CD4-positive, alpha-beta T cell (primary cell): ENCODE results near the gene GPR17. TPM values are rescaled to one million over a fixed set of nuclear protein-coding genes. Genes with fewer than 3 reads are reported as not detected.
A peak's percentile ranks its signal among the peaks of the same experiment; 100 is the strongest.

Experiments used
- ATAC-seq: fragments of 200-7000 bp; cut with Tn5 transposase; one replicate; pipeline ENCODE4 v1.10.0; 2022; ENCODE audit warnings: mild to moderate bottlenecking; ENCODE audit not compliant: poor library complexity
- CTCF ChIA-PET: fragments of 350-600 bp; sonication (Branson Sonifier 250); formaldehyde crosslinking; loops from one replicate; lab custom pipeline; 2021; ENCODE audit warnings: antibody characterized with exemption, inconsistent platforms; lab: Charles Lee
- POLR2A ChIA-PET: fragments of 350-600 bp; sonication (Branson Sonifier 250); formaldehyde crosslinking; loops from one replicate; lab custom pipeline; 2021; ENCODE audit warnings: antibody characterized with exemption, inconsistent platforms; lab: Charles Lee
- DNase-seq, 14 experiments: peaks; one replicate each; pipeline ENCODE4 v3.0.0-alpha.2; 2013 to 2020; ENCODE audit warnings: mixed read lengths in 2 of 14
- H3K27ac ChIP-seq, 2 donors: one replicate each; pipeline versions ENCODE4 v1.5.1 to v1.7.0; 2013; ENCODE audit warnings: low read length in 2 of 2, low read depth in 1 of 2, mild to moderate bottlenecking in 1 of 2
- H3K27me3 ChIP-seq, 2 experiments: 1 replicate in 1 of 2; 2 replicates in 1 of 2; pipeline versions ENCODE4 v1.6.1 to v1.7.0; 2013; ENCODE audit warnings: low read length in 2 of 2, control low read depth in 1 of 2, mild to moderate bottlenecking in 1 of 2, moderate library complexity in 1 of 2; ENCODE audit not compliant: insufficient read depth in 2 of 2, control insufficient read depth in 1 of 2
- H3K36me3 ChIP-seq: one replicate; pipeline ENCODE4 v1.6.1; 2013; ENCODE audit warnings: low read length, control low read depth; ENCODE audit not compliant: insufficient read depth
- H3K4me1 ChIP-seq: one replicate; pipeline ENCODE4 v1.6.1; 2013; ENCODE audit warnings: low read length, control low read depth; ENCODE audit not compliant: insufficient read depth
- H3K4me3 ChIP-seq: one replicate; pipeline ENCODE4 v1.5.1; 2013; ENCODE audit warnings: mild to moderate bottlenecking, low read length, moderate library complexity
- H3K9me3 ChIP-seq, 2 experiments: 1 replicate in 1 of 2; 2 replicates in 1 of 2; pipeline versions ENCODE4 v1.6.1 to v1.7.0; 2013; ENCODE audit warnings: low read length in 2 of 2, mild to moderate bottlenecking in 2 of 2, control low read depth in 1 of 2, moderate library complexity in 1 of 2; ENCODE audit not compliant: control insufficient read depth in 1 of 2, insufficient read depth in 1 of 2
- H3K27ac Mint-ChIP-seq: one replicate; pipeline ENCODE4 v1.8.0; 2020; ENCODE audit warnings: mixed read lengths
- H3K27me3 Mint-ChIP-seq: one replicate; pipeline ENCODE4 v1.8.0; 2021; ENCODE audit warnings: mixed read lengths
- H3K36me3 Mint-ChIP-seq: one replicate; pipeline ENCODE4 v1.8.0; 2021; ENCODE audit warnings: low read depth, mixed read lengths
- H3K4me1 Mint-ChIP-seq: one replicate; pipeline ENCODE4 v1.8.0; 2021; ENCODE audit warnings: low read depth, mixed read lengths
- H3K4me3 Mint-ChIP-seq: one replicate; pipeline ENCODE4 v1.8.0; 2020; ENCODE audit warnings: mild to moderate bottlenecking, mixed read lengths
- H3K9me3 Mint-ChIP-seq: one replicate; pipeline ENCODE4 v1.8.0; 2020; ENCODE audit warnings: mixed read lengths
- CTCF ChIP-seq: fragments of 200-600 bp; IDR thresholded peaks from one replicate; pipeline ENCODE4 v1.8.0; 2022; ENCODE audit warnings: antibody characterized with exemption, mild to moderate bottlenecking
- intact Hi-C, 2 experiments: fragments of 100-400 bp; cut with DNase I in 1 of 2; cut with micrococcal nuclease in 1 of 2; formaldehyde crosslinking; loops; one replicate each; pipeline versions ENCODE4 v1.15.1 to v1.9.0; 2023 to 2025; cut with DNase I, micrococcal nuclease
- total RNA-seq, 174 experiments: library from RNA in 2 of 174; stranded (reverse) in 2 of 174; gene quantifications; one replicate each; pipeline ENCODE4 v1.2.3 and lab custom pipeline; 2021 to 2026

GPR17 gene
- total RNA-seq, 2 experiments from 2014 or later, result not detected

GRCh38 chr2:127678531-127678930 lies 32.6 kb downstream of the GPR17 start:
- Mint-ChIP-seq H3K4me1 (peaks cover 9% of the 10 kb centered on the region), H3K9me3 (no peaks in the 10 kb centered on the region), H3K4me3 (no peak overlapping the region), H3K27ac (no peak overlapping the region), H3K27me3 (peaks cover 46% of the 10 kb centered on the region), H3K36me3 (no peaks in the 10 kb centered on the region)
- peak in 1 of 14 experiments; percentile 4 for DNase-seq
- ChIA-PET CTCF (no interaction called here), POLR2A (no interaction called here)
- Histone ChIP-seq H3K4me3 (no peak overlapping the region), H3K27me3 (peaks cover 25 to 27% of the 10 kb centered on the region in 2 experiments), H3K9me3 (peaks cover 0 to 8% of the 10 kb centered on the region in 2 experiments), H3K4me1 (peaks cover 18% of the 10 kb centered on the region), H3K27ac (no peak overlapping the region), H3K36me3 (no peaks in the 10 kb centered on the region)
- ATAC-seq, result no peak
- no peak for TF ChIP-seq CTCF
- intact Hi-C loops, result no loop called here

GRCh38 chr2:127678991-127679390 lies 33.0 kb downstream of the GPR17 start:
- TF ChIP-seq CTCF, result no peak
- Mint-ChIP-seq H3K27me3 (peaks cover 42% of the 10 kb centered on the region), H3K4me3 (no peak overlapping the region), H3K36me3 (no peaks in the 10 kb centered on the region), H3K9me3 (no peaks in the 10 kb centered on the region), H3K27ac (no peak overlapping the region), H3K4me1 (peaks cover 9% of the 10 kb centered on the region)
- POLR2A ChIA-PET, result no interaction called here
- Histone ChIP-seq H3K27me3 (peaks cover 20 to 23% of the 10 kb centered on the region in 2 experiments), H3K27ac (no peak overlapping the region), H3K4me3 (no peak overlapping the region), H3K36me3 (no peaks in the 10 kb centered on the region), H3K9me3 (peaks cover 0 to 5% of the 10 kb centered on the region in 2 experiments), H3K4me1 (peaks cover 18% of the 10 kb centered on the region)
- CTCF ChIA-PET, result no interaction called here
- intact Hi-C loops, result no loop called here
- DNase-seq (peak in 1 of 14 experiments; percentile 2), ATAC-seq (no peak)

GRCh38 chr2:127679680-127680361 lies 33.9 kb downstream of the GPR17 start:
- H3K36me3 ChIP-seq, result no peaks in the 10 kb centered on the region
- no peaks in the 10 kb centered on the region for H3K9me3 ChIP-seq
- peak in 1 of 14 experiments; percentile 7 for DNase-seq
- CTCF ChIA-PET, result no interaction called here
- no peak overlapping the region for H3K4me3 ChIP-seq
- H3K9me3 Mint-ChIP-seq, result no peaks in the 10 kb centered on the region
- no peak overlapping the region for H3K27ac ChIP-seq
- POLR2A ChIA-PET, result interaction anchor here (0.7 to 1.2 kb wide), 2 partner anchors 22 to 293 kb away, joined by 3 read pairs; partner anchors contain the start of gene SFT2D3
- H3K4me3 Mint-ChIP-seq, result no peak overlapping the region
- peaks cover 15 to 16% of the 10 kb centered on the region in 2 experiments for H3K27me3 ChIP-seq
- no peak for ATAC-seq
- H3K27me3 Mint-ChIP-seq, result peaks cover 35% of the 10 kb centered on the region
- intact Hi-C loops, result no loop called here
- no peaks in the 10 kb centered on the region for H3K36me3 Mint-ChIP-seq
- peaks cover 10% of the 10 kb centered on the region for H3K4me1 ChIP-seq
- no peak overlapping the region for H3K27ac Mint-ChIP-seq
- H3K4me1 Mint-ChIP-seq, result peaks cover 9% of the 10 kb centered on the region
- TF ChIP-seq CTCF, result no peak
